Right forelimb (tissue), 1 donor: ENCODE measurements around the gene SMU1.

Experiments
- DNase-seq: peaks from one replicate; pipeline ENCODE4 v3.0.0-alpha.2; 2018

Gene SMU1

DNA sequence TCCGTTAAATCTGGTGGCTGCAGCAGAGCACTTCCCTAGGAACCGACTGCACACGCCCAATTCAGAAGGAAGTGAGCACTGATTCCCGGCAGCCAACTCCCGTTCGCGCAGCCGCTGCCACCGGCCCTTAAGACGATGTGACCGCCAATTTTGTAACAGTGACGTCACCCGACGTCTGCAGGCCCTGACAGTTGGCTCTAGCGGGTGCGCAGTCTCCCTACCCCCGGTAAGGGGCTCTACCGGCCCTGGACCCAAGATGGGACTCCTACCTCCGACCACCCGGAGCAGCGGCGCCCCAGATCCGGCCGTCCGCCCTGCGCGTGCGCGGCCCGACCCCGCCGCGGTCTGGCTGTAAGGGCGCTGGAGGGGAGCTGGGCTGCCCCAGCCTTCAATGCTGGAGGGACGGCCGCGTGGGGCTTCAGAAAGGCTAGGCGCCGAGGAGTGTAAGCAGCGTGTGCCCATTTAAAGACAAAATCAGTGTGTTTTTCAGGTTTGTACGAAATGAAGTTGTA, 32.3 kb downstream of the SMU1 start:
- DNase-seq: peak; percentile 89

DNA sequence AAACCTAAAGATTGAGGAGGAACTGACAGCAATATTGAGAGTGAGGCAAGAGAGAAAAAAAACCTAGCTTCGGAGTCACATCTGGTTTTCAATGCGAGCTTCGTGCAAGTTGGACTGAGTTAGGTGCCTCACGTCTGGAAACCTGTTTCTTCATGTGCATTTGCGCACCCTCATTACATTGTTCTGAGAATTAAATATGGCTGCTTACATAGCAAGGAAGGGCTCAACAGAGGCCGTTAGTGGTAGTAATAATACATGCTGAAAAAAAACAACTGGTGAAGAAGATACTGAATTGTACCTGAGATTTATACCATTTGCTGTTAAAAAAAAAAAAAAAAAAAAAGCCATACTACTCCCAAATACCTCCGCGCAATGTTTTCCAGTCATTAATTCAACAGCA, 32.8 kb downstream of the SMU1 start:
- no peak for DNase-seq

DNA sequence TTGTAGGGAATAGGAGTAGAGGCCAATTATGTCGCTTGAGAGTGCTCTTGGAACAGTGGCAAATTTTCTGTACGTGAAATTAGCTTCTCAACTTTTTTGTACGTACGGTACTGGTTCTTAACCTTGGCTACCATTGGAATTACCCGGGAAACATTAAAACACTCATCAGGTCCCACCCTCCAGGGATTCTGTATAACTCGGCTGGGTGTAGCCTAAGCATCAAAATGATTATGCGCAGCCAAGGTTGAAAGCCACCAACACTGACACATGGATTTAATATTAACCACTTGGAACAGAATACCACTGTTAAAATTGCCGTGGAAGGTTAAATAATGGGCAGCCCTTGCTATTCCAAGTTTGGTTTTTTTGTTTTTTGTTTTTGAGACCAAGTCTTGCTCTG, 34.0 kb downstream of the SMU1 start:
- DNase-seq: peak; percentile 46

DNA sequence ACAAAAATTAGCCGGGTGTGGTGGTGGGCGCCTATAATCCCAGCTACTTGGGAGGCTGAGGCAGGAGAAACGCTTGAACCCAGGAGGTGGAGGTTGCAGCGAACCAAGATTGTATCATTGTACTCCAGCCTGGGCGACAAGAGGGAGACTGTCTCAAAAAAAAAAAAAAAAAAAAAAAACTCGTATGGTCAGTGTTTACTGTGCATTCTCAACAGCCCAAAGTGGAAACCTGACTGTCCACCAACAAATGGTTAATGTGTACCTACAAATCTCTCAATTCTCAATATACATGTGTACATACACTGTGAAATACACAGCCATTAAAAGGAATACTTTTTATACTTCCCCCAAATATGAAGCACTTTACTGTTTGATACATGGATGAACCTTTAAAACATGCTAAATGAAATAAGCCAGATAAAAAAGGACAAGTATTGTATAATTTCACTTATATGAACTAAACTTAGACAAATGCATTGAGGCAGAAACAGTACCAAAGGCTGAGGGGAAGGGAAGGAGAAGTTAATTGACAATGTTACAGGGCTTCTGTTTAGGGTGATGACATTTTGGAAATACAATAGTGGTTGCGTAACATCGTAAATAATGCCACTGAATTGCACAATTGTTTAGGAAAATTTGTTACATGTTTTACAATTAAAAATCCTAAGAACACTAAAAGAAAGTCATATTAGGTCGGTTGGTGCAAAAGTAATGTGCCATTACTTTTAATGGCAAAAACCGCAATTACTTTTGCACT, 34.9 kb downstream of the SMU1 start:
- no peak for DNase-seq

DNA sequence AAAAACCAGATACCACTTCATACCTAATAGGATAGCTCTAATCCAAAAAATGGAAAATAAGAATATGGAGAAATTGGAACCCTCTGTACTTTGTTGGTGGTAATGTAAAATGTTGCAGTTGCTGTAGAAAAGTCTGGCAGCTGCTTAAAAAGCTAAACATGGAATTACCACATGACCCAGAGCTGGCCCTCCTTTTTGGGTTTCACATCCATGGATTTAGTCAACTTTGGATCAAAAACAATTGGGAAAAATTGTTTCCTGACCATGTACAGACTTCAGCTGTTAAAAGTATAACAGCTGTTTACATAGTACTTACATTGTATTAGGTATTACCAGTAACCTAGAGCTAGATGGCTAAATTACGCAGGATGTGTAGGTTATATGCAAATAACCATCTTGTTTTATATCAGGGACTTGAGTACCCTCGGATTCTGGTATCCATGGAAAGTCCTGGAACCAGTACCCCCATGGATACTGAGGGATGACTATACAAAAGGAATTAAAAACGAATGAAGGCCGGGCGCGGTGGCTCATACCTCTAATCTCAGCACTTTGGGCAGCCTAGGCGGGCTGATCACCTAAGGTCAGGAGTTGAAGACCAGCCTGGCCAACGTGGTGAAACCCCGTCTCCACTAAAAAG, 35.6 kb downstream of the SMU1 start:
- DNase-seq: no peak

DNA sequence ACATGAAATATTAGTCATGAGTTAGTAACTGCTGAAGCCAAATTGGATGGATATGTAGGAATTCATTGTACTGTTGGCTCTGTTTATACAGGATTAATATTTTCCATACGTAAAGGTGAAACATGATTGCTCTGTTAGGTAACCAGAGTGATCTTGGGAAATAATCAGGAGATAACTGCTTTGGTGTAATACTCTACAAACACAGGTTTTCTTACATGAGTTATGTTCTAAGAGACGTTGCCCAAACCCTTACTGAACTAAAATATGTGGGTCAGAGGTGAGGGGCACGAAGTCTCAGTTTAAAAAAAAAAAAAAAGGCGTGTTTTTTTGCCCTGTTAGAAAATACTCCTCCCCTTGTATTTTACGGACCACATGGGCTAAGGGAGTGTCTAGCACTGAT, 43.6 kb downstream of the SMU1 start:
- no peak for DNase-seq

DNA sequence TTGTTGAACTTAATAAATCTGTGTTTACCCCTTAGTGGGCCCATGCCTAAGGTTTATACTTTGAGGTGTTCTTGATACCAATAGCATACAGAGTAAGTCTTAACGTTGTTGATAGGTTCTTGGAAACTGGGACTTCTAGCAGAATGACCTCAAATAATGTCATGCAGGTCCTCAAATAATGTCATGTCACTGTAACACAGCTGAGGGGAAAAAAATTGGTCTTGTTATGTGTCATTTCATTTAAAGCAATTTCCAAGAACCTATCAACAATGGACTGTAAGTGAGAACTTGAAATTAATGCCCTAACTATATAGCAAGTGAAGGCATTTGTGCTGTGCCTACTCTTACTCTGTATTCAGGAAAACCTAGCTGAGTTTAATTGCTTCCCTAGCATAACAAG, 44.2 kb downstream of the SMU1 start:
- no peak for DNase-seq

DNA sequence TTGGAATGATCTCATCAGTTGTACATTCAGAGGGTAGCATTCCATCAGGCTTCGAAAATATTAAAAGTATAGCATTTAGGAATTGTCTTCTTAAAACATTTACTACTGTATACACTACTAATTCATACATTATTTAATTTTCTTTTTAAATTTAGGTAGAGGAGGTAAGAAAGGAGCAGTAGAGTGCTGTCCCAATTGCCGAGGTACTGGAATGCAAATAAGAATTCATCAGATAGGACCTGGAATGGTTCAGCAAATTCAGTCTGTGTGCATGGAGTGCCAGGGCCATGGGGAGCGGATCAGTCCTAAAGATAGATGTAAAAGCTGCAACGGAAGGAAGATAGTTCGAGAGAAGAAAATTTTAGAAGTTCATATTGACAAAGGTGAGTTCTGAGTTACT, 46.2 kb downstream of the SMU1 start:
- DNase-seq: no peak

DNA sequence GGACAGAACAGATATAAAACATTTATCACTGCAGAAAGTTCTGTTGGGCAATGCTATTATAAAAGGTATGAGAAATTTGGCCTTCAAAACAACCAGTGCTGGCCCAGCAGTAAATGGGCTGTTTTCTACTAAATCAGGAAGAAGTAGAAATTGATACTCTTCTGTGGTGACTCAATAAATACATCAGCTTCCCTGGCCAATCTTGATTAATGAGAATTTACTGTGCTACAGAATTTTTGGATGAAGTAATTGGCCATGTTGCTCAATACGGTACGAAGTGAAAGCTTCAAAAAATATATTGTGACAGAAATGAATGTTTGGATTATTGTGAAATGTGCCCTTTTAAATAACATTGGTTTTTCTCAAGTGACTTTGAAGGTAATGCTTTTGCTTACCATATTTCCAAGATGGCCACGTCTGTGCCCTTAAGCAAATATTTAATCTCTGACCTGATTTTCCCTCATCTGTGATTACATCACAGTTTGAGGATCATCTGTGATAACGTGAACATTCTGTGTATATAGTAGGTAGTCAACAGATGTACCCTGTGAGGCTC, 47.2 kb downstream of the SMU1 start:
- DNase-seq: no peak

DNA sequence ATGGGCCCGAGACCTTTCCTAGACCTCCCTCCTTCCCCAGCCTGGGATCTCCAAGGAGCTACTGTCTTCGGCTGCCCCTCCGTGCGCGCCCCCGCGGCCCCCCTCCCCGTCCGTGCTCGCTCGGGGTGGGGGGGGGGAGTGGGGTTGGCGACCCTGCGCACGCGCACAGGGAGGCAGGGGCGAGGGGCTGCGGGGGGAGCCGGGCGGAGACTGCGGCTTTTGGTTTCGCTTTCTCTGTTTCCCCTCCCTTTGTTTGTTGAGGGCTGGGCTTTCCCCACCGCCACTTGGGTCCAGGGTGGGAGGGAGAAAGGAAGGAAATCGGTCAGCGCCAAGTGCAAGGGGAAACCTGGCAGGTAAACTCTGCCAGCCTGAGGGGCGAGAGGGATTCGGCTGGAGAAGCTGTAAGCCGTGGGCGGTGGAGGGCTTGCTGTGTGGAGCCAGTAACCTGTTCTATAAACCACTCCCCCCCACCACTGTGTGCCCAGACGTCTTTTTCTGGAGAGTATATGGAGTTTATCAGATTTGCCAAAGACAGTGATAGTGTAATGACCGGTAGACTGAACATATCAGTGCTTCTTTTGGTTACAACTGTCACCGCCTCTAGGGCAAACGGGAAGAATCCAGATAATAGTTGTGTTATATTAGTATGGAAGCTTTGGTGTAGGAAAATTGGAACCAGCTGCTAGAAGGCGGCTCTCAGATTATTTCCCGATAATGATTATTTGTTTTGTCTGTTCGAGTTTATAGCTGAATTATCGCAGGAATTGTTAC, 50.7 kb downstream of the SMU1 start:
- peak; percentile 87 for DNase-seq

DNA sequence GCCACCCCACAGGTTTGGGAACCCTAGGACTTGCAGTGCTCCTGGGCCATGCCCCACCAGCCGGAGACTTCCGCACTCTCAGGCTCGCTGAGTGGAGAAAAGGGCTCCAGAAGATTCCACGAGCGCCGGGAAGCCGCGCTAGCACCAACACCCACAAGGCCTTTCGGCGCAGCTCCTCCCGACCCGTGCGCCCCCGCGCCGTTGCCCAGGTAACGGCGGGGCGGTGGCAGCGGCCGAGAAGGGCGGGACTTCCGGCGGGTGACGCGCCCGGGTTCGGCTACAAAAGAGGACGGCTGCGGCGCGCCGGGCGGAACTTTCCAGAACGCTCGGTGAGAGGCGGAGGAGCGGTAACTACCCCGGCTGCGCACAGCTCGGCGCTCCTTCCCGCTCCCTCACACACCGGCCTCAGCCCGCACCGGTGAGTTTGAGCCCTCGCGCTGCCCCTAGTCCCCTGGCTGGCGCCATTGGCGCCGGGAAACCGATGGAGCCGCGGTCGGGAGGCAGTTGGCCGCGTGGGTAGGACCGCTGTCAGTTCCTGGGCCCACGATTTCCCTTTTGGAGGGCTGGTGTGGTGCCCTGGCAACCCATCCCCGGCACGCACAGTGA, 51.4 kb downstream of the SMU1 start, which contains the start of gene DNAJA1:
TSS of gene DNAJA1 (plus strand) at position 308 of the 606 bp plus-strand sequence. CDS start 1,212 bp downstream, outside the sequence.
- peak; percentile 98 for DNase-seq

DNA sequence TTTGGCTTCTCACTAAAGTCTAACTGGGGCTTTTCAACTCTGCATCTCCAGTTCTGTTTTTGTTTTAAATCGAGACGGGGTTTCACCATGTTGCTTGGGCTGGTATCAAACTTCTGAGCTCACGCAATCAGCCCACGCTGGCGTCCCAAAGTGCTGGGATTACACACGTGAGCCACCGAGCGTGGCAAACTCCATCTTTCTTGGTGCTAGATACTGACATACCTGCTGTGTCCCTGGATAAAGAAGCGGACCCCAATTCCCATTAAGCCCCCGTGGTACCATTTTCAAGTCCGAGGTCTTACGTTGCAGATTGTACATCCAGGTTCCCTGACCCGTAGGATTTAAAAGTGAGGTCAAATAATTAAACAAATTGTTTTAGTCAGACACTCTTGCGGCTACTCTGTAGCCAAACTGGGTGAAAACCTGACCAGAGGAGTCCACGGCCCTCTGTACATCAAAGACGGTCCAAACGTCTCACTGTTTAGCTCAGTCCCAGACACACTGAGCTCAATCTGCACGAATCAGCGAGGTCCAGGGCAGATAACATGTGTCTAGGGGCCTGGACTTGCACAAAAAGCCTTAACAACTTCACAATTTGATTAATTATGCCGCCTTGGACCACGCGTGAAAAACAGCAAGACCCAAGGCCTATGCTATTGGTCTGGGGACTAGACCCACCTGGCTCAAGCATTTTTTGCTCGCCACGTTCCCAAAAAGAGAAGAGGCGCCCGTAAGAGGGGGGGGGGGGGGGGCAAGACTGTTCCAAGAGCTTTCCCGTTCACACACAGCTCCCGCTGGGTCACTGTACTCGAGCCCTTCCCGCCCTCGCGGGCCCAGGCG, 52.1 kb downstream of the SMU1 start:
- DNase-seq: no peak

DNA sequence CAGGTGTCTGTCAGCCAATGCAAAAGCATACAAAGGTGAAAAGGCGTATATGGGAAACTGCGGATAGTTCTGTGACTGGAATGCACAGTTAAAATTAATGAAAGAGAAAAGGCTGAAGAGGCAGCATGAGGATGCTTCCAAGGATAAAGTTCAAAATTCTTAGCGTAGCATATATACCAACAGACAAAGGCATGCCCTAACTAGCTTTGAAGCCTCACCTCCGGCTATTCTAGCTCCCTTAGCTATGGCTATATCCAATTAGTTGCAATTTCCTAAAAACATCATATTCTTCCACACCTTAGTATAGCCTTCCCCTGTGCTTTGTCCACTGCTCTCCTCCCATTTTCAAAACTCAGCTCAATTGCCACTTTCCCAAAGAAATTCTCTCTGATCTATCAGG, 52.8 kb downstream of the SMU1 start:
- no peak for DNase-seq

DNA sequence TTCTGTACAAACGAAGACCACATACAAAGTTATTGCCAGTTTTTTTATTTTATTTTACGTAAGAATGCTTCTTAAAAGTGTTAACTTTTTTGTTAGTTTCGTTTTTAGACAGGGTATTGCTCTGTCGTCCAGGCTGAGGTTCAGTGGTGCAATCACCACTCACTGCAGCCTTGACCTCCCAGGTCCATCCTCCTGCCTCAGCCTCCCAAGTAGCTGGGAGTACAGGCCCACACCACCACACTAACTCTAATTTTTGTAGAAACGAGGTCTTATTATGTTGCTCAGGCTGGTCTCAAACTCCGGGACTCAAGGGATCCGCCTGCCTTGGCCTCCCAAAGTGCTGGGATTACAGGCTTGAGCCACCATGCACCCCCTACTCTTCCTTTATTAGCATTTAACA, 53.7 kb downstream of the SMU1 start:
- no peak for DNase-seq

DNA sequence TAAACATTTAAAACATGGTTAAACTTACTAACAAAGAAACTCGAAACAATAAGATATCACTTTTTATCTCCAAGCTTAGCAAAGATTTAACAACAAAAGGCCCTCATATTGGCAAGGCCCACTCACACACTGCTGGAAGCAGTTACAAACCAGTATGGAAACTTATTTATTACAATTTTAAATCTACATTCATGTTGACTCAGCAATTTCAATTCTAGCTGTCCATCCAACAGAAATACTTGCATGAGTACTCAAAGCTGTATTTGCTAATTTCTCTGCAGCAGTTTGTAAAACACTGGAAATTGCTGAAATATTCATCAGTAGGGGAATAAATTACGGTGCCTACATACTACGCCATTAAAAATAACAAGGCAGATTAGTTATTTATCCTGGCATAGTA, 54.2 kb downstream of the SMU1 start:
- no peak for DNase-seq

DNA sequence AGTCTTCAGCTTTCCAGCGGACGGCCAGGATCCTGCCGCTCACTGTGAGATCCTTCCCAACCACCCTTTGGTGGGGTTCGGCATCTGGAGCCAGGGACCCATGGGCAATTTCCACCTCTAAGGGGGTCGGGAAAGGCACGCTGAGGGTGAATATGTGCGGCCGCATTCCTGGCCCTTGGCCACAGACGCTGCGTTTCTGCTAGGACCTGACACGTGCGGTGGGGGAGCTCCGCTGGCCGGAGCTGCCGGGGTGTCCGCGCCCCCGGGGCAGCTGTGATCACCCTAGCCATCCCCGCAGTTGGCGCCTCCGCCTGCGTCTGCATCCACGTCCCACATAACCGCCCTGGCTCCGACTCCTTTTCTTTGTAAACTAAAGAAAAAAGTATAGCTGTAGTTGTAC, 56.7 kb downstream of the SMU1 start:
- no peak for DNase-seq

DNA sequence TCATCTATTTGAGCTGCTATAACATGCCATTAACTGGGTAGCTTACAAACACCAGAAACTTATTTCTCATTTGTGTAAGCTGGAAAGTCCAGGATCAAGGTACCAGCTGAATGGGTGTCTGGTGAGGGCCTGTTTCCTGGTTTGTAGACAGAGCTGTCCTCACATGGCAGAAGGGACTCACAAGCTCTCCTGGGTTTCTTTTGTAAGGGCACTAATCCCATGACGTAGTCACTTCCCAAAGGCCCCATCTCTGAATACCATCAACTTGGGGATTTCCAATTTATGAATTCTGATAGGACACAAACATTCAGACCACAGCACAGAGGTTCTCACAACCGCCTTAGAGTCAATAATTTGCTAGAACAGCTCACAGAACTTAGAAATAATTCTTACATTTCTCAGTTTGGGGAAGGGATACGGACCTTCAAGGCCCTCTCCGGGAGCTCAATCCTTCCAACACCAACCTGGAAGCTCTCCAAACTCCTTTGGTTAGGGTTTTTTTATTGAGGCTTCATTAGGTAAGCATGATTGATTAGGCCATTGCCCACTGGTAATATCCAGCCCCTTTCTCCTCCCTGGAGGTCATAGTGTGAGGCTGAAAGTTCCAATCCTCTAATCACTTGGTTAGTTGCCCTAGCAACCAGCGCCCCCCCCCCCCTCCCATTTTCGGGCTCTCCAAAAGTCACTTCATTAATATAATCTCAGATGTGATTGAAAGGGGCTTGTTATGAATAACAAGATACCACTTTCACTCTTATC, 59.0 kb downstream of the SMU1 start:
- DNase-seq: no peak

DNA sequence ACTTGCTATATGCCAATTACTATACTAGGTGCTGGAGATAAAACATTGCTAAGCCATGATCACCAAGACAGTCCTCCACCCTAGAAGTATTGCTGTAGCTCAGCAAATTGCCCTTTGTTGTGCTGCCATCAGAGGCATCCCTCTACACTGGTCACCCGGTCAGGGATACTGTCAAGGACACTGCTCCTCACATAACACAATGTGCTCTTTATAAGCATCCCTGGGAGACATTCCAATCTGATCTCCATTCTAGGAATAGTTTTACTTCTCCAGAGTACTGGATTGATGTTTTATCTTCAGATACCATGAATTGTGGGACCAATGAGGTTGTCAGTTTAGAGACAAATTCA, 61.8 kb downstream of the SMU1 start:
- DNase-seq: no peak

DNA sequence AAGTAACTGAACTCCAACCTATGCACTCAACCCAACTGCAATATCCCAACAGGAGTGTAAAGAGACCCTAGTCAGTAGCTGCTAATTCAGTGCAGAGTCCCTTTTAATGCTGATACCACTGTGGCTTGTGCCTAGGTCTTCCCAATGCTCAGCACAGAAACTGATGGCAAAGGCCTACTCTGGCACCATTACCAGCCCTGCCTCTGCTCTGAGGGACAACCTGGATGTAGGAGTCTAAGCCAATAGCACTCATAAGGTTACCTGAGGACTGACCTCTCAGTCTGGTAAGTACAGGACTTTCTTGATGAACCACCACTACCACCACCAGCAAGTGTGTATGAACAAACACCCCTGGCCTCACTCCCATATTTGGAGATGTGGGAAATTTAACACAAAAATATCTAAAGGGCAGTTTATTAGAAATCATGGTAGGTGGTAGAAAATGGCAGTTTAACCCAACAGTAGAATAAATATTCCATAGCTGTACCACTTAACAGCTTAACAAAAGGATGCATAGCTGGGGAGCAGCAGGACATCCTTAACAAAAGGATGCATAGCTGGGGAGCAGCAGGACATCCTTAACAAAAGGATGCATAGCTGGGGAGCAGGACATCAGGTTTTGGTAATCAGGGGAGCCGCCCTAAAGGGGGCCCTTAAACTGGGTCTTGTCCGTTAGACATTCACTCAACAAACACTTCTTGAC, 62.4 kb downstream of the SMU1 start:
- DNase-seq: no peak

DNA sequence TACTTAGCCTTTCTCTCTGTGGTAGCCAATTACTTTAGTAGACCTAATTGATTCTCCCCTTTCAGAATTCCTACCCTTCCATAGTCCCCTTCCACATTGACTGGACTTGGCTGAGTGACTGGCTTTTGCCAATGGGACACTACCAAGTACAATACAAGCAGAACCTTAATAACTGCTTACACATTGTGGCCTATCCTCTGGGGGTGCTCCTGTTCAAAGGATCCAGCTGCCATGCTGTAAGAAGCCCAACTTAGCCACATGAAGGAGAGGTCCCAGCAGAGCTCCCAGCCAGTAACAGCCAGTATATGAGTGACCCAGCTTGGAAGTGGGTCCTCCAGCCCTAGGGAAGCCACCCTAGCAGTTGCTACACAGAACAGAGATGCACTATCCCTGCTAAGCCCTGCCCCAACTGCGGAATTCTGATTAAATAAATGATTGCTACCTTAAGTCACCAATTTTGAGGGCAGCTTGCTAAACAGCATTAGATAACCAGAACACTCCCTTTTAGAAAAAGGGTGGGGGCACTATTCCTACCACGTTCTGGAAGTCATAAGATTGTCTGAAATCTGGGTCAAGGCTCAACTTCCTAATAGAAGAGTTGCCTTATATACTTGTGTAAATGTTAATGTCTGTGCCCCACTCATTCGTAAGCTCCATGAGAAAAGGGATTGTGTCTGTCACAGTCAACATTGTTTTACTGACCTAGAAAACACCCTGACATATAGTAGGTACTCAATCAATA, 64.0 kb downstream of the SMU1 start:
- DNase-seq: no peak
